GM12878 (cell line): Measurements from ENCODE around the gene IMMP2L. TPM values are rescaled to one million over a fixed set of nuclear protein-coding genes. Genes with fewer than 3 reads are reported as not detected.

Experiments
- ATAC-seq: fragments of 200-7000 bp; cut with Tn5 transposase; 3 replicates; pipeline ENCODE4 v1.9.1; 2020; ENCODE audit warnings: mild to moderate bottlenecking, moderate library complexity
- BruUV-seq: library from RNA; stranded (reverse); fragments of 400-500 nt; replicated peaks from 2 replicates; lab custom pipeline; 2021; lab: Mats Ljungman, UMichigan
- CTCF ChIA-PET: fragments of 300-600 bp; sonication (Branson Sonifier 250); formaldehyde crosslinking; extraction: SDS; loops from one replicate; lab custom pipeline; 2021; ENCODE audit warnings: inconsistent platforms; lab: Yijun Ruan, JAX
- POLR2A ChIA-PET: fragments of 350-600 bp; formaldehyde crosslinking; extraction: SDS; loops from one replicate; lab custom pipeline; 2021; ENCODE audit warnings: inconsistent platforms; lab: Charles Lee
- RAD21 ChIA-PET: fragments of 300-600 bp; sonication (Branson Sonifier 250); formaldehyde crosslinking; loops from one replicate; lab custom pipeline; 2023; ENCODE audit warnings: antibody characterized with exemption; ENCODE audit not compliant: unreplicated experiment; lab: Charles Lee
- SMC1A ChIA-PET: fragments of 300-600 bp; sonication (Branson Sonifier 250); formaldehyde crosslinking; loops from one replicate; lab custom pipeline; 2023; ENCODE audit not compliant: unreplicated experiment, uncharacterized antibody; lab: Charles Lee
- DNase-seq: peaks from one replicate; pipeline ENCODE4 v3.0.0-alpha.2; 2011; ENCODE audit warnings: low read depth, low spot score
- FAIRE-seq: peaks from 3 replicates; lab custom pipeline; 2011; peaks lifted over from hg19 to GRCh38; lab: Jason Lieb, UNC
- H2AFZ ChIP-seq: 2 replicates; pipeline ENCODE4 v1.6.0; 2011; ENCODE audit warnings: low read depth, low read length, control low read depth; ENCODE audit not compliant: control insufficient read depth
- H3K27ac ChIP-seq: 2 replicates; pipeline ENCODE4 v1.5.1; 2011; ENCODE audit warnings: control low read depth; ENCODE audit not compliant: control insufficient read depth, insufficient read depth
- H3K27me3 ChIP-seq, 2 experiments: replicated peaks in 1 of 2; 2 replicates each; pipeline versions ENCODE4 v1.6.0 to v1.6.1; 2011; ENCODE audit warnings: low read length in 1 of 2; ENCODE audit not compliant: control insufficient read depth in 2 of 2, insufficient read depth in 2 of 2
- H3K36me3 ChIP-seq, 2 experiments: 2 replicates each; pipeline ENCODE4 v1.5.1; 2011; ENCODE audit warnings: low read length in 1 of 2; ENCODE audit not compliant: control insufficient read depth in 2 of 2, insufficient read depth in 2 of 2
- H3K4me1 ChIP-seq: 2 replicates; pipeline ENCODE4 v1.6.1; 2011; ENCODE audit warnings: mild to moderate bottlenecking, low read length, moderate library complexity, mixed read lengths; ENCODE audit not compliant: control insufficient read depth, insufficient read depth
- H3K4me2 ChIP-seq: 2 replicates; pipeline ENCODE4 v1.6.0; 2011; ENCODE audit warnings: control low read depth; ENCODE audit not compliant: control insufficient read depth, insufficient read depth
- H3K4me3 ChIP-seq: fragments of 200-600 bp; sonication (generic); 2 replicates; pipeline ENCODE4 v1.5.1; 2016
- H3K79me2 ChIP-seq: 2 replicates; pipeline ENCODE4 v1.6.0; 2011; ENCODE audit warnings: low read length; ENCODE audit not compliant: control insufficient read depth, insufficient read depth
- H3K9ac ChIP-seq: 2 replicates; pipeline ENCODE4 v1.8.0; 2011; ENCODE audit warnings: low read length, control low read depth, mixed read lengths; ENCODE audit not compliant: control insufficient read depth, insufficient read depth
- H3K9me3 ChIP-seq: replicated peaks from 3 replicates; pipeline ENCODE4 v1.5.1; 2011; ENCODE audit warnings: mild to moderate bottlenecking, low read length; ENCODE audit not compliant: control insufficient read depth, insufficient read depth
- H4K20me1 ChIP-seq: 2 replicates; pipeline ENCODE4 v1.6.0; 2011; ENCODE audit not compliant: control insufficient read depth, insufficient read depth
- BHLHE40 ChIP-seq, 2 experiments: fragments of 450-650 bp in 1 of 2; IDR thresholded peaks; 2 replicates each; pipeline ENCODE4 v1.6.1; 2011 to 2017; ENCODE audit warnings: low read depth in 2 of 2, borderline replicate concordance in 1 of 2, improper control_type of control experiment in 1 of 2, low read length in 1 of 2, mild to moderate bottlenecking in 1 of 2
- CHD4 ChIP-seq: fragments of 200-600 bp; sonication (generic); IDR thresholded peaks from 2 replicates; pipeline ENCODE4 v1.6.1; 2016; ENCODE audit warnings: mild to moderate bottlenecking
- FOS ChIP-seq: IDR thresholded peaks from 3 replicates; pipeline ENCODE4 v1.6.1; 2011; ENCODE audit warnings: borderline replicate concordance; ENCODE audit not compliant: insufficient read length; ENCODE audit errors: extremely low read depth
- IRF3 ChIP-seq: fragments of 450-650 bp; IDR thresholded peaks from 2 replicates; pipeline ENCODE4 v1.6.1; 2014; ENCODE audit warnings: mild to moderate bottlenecking
- JUND ChIP-seq: IDR thresholded peaks from 2 replicates; pipeline ENCODE4 v1.6.1; 2012; ENCODE audit warnings: low read depth, mild to moderate bottlenecking, low read length, improper control_type of control experiment, moderate library complexity
- PAX8 ChIP-seq: fragments of 450-650 bp; IDR thresholded peaks from 2 replicates; pipeline ENCODE4 v1.6.1; 2017; ENCODE audit warnings: mild to moderate bottlenecking, moderate library complexity
- RBBP5 ChIP-seq: fragments of 200-600 bp; sonication (generic); conservative IDR thresholded peaks from 2 replicates; pipeline ENCODE4 v1.6.1; 2016
- RELA ChIP-seq: fragments of 450-650 bp; IDR thresholded peaks from 2 replicates; pipeline ENCODE4 v1.8.0; 2014; ENCODE audit warnings: borderline replicate concordance; ENCODE audit not compliant: partially characterized antibody
- RUNX3 ChIP-seq: IDR thresholded peaks from 2 replicates; pipeline ENCODE4 v1.6.1; 2012; ENCODE audit warnings: low read length, inconsistent platforms
- STAT1 ChIP-seq: fragments of 450-650 bp; conservative IDR thresholded peaks from 2 replicates; pipeline ENCODE4 v1.6.1; 2014; ENCODE audit warnings: antibody characterized with exemption, mild to moderate bottlenecking
- ZBTB4 ChIP-seq: fragments of 450-650 bp; formaldehyde crosslinking; IDR thresholded peaks from 2 replicates; pipeline ENCODE4 v1.4.0; 2022; ENCODE audit warnings: mild to moderate bottlenecking, moderate library complexity
- WGBS: methylation state at CpG from one replicate; pipeline ENCODE4 v1.1.6; 2016; ENCODE audit warnings: low lambda C conversion rate; ENCODE audit not compliant: insufficient replicate concordance, insufficient coverage; ENCODE audit errors: missing lambda C conversion rate; 5-methylcytosine and 5-hydroxymethylcytosine counted together
- in situ Hi-C: fragments of 300-500 bp; cut with MboI; formaldehyde crosslinking; loops from 9 replicates; pipeline ENCODE4 v1.14.3; 2018; ENCODE audit warnings: mixed read lengths
- intact Hi-C: fragments of 100-400 bp; cut with micrococcal nuclease; formaldehyde crosslinking; loops from one replicate; pipeline ENCODE4 v1.14.2; 2022; ENCODE audit not compliant: unreplicated experiment
- polyA plus RNA-seq, 11 experiments: library from polyadenylated mRNA; depleted of rRNA in 4 of 11; unstranded in 6 of 11; stranded (reverse) in 5 of 11; fragments of >200 nt; fragmentation: Nextera tagmentation in 4 of 11; fragmentation: Illumina TruSeq in 1 of 11; extraction: Ambion mirVana in 4 of 11; extraction: Trizol in 1 of 11; gene quantifications; 1 replicate in 1 of 11; 2 replicates in 10 of 11; pipeline versions ENCODE4 v1.2.1 to v1.2.3, GENCODE V29; 2011 to 2016; ENCODE audit warnings: inconsistent platforms in 2 of 11, missing spikeins in 2 of 11, low read depth in 1 of 11
- total RNA-seq, 4 experiments: library from RNA; depleted of rRNA in 3 of 4; stranded (reverse); fragments of >200 nt in 3 of 4; fragmentation: Illumina TruSeq in 1 of 4; extraction: Trizol in 1 of 4; gene quantifications; 2 replicates each; pipeline versions ENCODE4 v1.2.1 to v1.2.3, GENCODE V29; 2013 to 2021
- TF ChIP-seq, protein P1 (sequence below), 3 experiments: IDR thresholded peaks in 2 of 3; conservative IDR thresholded peaks in 1 of 3; 2 replicates each; pipeline ENCODE4 v1.5.1; 2011; ENCODE audit warnings: low read depth in 3 of 3, low read length in 3 of 3, mild to moderate bottlenecking in 3 of 3, control low read depth in 2 of 3, moderate library complexity in 2 of 3, inconsistent platforms in 1 of 3, mixed read lengths in 1 of 3; ENCODE audit not compliant: control insufficient read depth in 2 of 3, insufficient read depth in 1 of 3; ENCODE audit errors: extremely low read depth in 1 of 3

Gene IMMP2L
- total and polyA plus RNA-seq, 10 of the 15 experiments (the other 5 are each of a cell fraction or from before 2014, with no cell fraction given): 12.6 to 46.3 (median 19.6) TPM

DNA sequence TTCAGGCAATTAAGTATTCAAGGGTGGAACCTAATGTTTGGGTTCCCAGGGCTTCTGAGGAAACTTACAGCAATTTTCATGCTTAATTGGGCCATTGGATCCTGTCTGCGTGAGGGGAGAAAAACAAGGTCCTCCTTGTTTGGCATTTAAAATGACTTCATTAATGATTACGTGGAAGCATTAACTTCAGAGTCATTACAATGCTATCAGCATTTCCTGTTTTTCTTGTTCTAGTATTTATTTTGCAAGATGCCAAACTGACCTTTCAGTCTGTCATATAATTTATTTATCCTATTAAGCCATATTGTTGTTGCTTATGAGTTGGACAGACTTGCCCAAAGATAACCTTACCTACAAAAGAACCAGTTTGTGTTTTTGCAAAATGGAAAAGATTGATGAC lies 795.4 kb downstream of the IMMP2L start:
- TF ChIP-seq ZBTB4 (CRISPR knock-in tag) (no peak), FOS (no peak), CHD4 (no peak), IRF3 (no peak), RBBP5 (no peak), PAX8 (no peak), BHLHE40 (IDR thresholded peaks at IDR 0.05; ENCODE audit: borderline replicate concordance in 1 of 2, low read depth in 2 of 2, low read length in 1 of 2) (no peak), STAT1 (no peak), JUND (no peak), RELA (no peak), RUNX3 (no peak)
- TF ChIP-seq, protein P1, sequence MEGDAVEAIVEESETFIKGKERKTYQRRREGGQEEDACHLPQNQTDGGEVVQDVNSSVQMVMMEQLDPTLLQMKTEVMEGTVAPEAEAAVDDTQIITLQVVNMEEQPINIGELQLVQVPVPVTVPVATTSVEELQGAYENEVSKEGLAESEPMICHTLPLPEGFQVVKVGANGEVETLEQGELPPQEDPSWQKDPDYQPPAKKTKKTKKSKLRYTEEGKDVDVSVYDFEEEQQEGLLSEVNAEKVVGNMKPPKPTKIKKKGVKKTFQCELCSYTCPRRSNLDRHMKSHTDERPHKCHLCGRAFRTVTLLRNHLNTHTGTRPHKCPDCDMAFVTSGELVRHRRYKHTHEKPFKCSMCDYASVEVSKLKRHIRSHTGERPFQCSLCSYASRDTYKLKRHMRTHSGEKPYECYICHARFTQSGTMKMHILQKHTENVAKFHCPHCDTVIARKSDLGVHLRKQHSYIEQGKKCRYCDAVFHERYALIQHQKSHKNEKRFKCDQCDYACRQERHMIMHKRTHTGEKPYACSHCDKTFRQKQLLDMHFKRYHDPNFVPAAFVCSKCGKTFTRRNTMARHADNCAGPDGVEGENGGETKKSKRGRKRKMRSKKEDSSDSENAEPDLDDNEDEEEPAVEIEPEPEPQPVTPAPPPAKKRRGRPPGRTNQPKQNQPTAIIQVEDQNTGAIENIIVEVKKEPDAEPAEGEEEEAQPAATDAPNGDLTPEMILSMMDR (IDR thresholded peaks at IDR 0.05 in 2 of 3, conservative IDR thresholded peaks at IDR 0.05 in 1 of 3; ENCODE audit: control insufficient read depth in 2 of 3, extremely low read depth in 1 of 3, insufficient read depth in 1 of 3, low read depth in 3 of 3, low read length in 3 of 3): no peak
- TF ChIP-seq, all 136 proteins: peak for 0
- DNase-seq (no peak), ATAC-seq (no peak), FAIRE-seq (no peak)
- Histone ChIP-seq H2AFZ (no peak overlapping the region), H3K4me3 (no peak overlapping the region), H3K4me2 (no peak overlapping the region), H3K27ac (no peak overlapping the region), H4K20me1 (no peaks in the 10 kb centered on the region), H3K79me2 (no peaks in the 10 kb centered on the region), H3K9ac (no peak overlapping the region), H3K9me3 (no peaks in the 10 kb centered on the region), H3K36me3 (no peaks in the 10 kb centered on the region), H3K4me1 (no peaks in the 10 kb centered on the region), H3K27me3 (no peaks in the 10 kb centered on the region)
- ChIA-PET POLR2A (no interaction called here), SMC1A (no interaction called here), RAD21 (no interaction called here), CTCF (no interaction called here)
- no TSS peak for BruUV-seq
- in situ Hi-C loops: no loop called here
- WGBS: 62% methylated on average over 2 of the region's 2 CpGs
- intact Hi-C loops: no loop called here
